PC-9 (cell line): ENCODE measurements around the gene FOSL2. TPM values are rescaled to one million over a fixed set of nuclear protein-coding genes. Genes with fewer than 3 reads are reported as not detected.

Experiments used
- BruUV-seq: library from RNA; stranded (reverse); fragments of 400-500 nt; replicated peaks from 2 replicates; lab custom pipeline; 2021; lab: Mats Ljungman, UMichigan
- CTCF ChIA-PET: fragments of 300-600 bp; sonication (Branson Sonifier 250); formaldehyde crosslinking; loops from one replicate; lab custom pipeline; 2022; ENCODE audit warnings: antibody characterized with exemption; lab: Charles Lee
- POLR2A ChIA-PET: fragments of 300-600 bp; sonication (Branson Sonifier 250); formaldehyde crosslinking; loops from one replicate; lab custom pipeline; 2022; ENCODE audit warnings: antibody characterized with exemption; ENCODE audit not compliant: unreplicated experiment; lab: Charles Lee
- DNase-seq, 2 experiments: peaks; one replicate each; pipeline versions ENCODE4 v3.0.0 to v3.0.0-alpha.2; 2015 to 2022; ENCODE audit warnings: mixed read lengths in 1 of 2
- H2AFZ ChIP-seq: fragments of 200-600 bp; sonication (generic); 2 replicates; pipeline ENCODE4 v1.8.1; 2017; ENCODE audit warnings: antibody characterized with exemption
- H3F3A ChIP-seq: fragments of 200-600 bp; sonication (generic); 2 replicates; pipeline ENCODE4 v1.8.1; 2017; ENCODE audit warnings: antibody characterized with exemption, mild to moderate bottlenecking, low read depth; ENCODE audit not compliant: insufficient read depth
- H3K27ac ChIP-seq: fragments of 200-600 bp; sonication (generic); 2 replicates; pipeline ENCODE4 v1.6.1; 2016; ENCODE audit warnings: mixed run types
- H3K27me3 ChIP-seq: fragments of 200-600 bp; sonication (generic); 2 replicates; pipeline ENCODE4 v1.6.1; 2016; ENCODE audit warnings: low read depth, mixed run types; ENCODE audit not compliant: insufficient read depth
- H3K36me3 ChIP-seq: fragments of 200-600 bp; sonication (generic); 2 replicates; pipeline ENCODE4 v1.6.1; 2016; ENCODE audit warnings: low read depth, mixed run types
- H3K4me1 ChIP-seq: fragments of 200-600 bp; sonication (generic); replicated peaks from 2 replicates; pipeline ENCODE4 v1.6.1; 2016; ENCODE audit warnings: mixed run types; ENCODE audit not compliant: insufficient read depth
- H3K4me2 ChIP-seq: fragments of 200-600 bp; sonication (generic); 2 replicates; pipeline ENCODE4 v1.6.1; 2017; ENCODE audit warnings: mixed run types
- H3K4me3 ChIP-seq: fragments of 200-600 bp; sonication (generic); 2 replicates; pipeline ENCODE4 v1.6.1; 2016; ENCODE audit warnings: mixed run types
- H3K79me2 ChIP-seq: fragments of 200-600 bp; sonication (generic); 2 replicates; pipeline ENCODE4 v1.6.1; 2017; ENCODE audit warnings: low read depth, mixed run types
- H3K9me2 ChIP-seq: fragments of 200-600 bp; sonication (generic); 2 replicates; pipeline ENCODE4 v1.8.1; 2017; ENCODE audit warnings: mild to moderate bottlenecking; ENCODE audit not compliant: insufficient read depth
- H3K9me3 ChIP-seq: fragments of 200-600 bp; sonication (generic); 2 replicates; pipeline ENCODE4 v1.8.1; 2016; ENCODE audit warnings: low read depth; ENCODE audit not compliant: insufficient read depth
- H4K20me1 ChIP-seq: fragments of 200-600 bp; sonication (generic); 2 replicates; pipeline ENCODE4 v1.8.1; 2017; ENCODE audit not compliant: insufficient read depth
- CTCF ChIP-seq: fragments of 200-600 bp; sonication (generic); conservative IDR thresholded peaks from 2 replicates; pipeline ENCODE4 v1.6.1; 2017; ENCODE audit warnings: mixed run types, antibody characterized with exemption, mild to moderate bottlenecking, moderate library complexity
- EZH2 ChIP-seq: fragments of 200-600 bp; sonication (generic); IDR thresholded peaks from 2 replicates; pipeline ENCODE4 v1.8.0; 2017; ENCODE audit warnings: antibody characterized with exemption, low read depth
- intact Hi-C: fragments of 100-400 bp; cut with micrococcal nuclease; formaldehyde crosslinking; loops from one replicate; pipeline ENCODE4 v1.10.0; 2022; ENCODE audit not compliant: unreplicated experiment
- total RNA-seq: library from RNA; stranded (reverse); gene quantifications from 2 replicates; pipeline ENCODE4 v1.2.3, GENCODE V29; 2021

The FOSL2 gene
- total RNA-seq, 1 experiment from 2014 or later: 60.0 TPM

GRCh38 chr2:28444956-28445355 is 52.3 kb downstream of the FOSL2 start:
- ChIA-PET CTCF (no interaction called here), POLR2A (no interaction called here)
- TF ChIP-seq CTCF (no peak), EZH2 (no peak)
- no peaks in the 10 kb centered on the region for H3K79me2 ChIP-seq
- DNase-seq: no peak
- H3K4me2 ChIP-seq: peak overlapping the region; percentile 51
- peaks cover 58% of the 10 kb centered on the region for H3K4me1 ChIP-seq
- H2AFZ ChIP-seq: no peak overlapping the region
- H3F3A ChIP-seq: peaks cover 41% of the 10 kb centered on the region
- H3K9me3 ChIP-seq: no peaks in the 10 kb centered on the region
- H3K9me2 ChIP-seq: no peaks in the 10 kb centered on the region
- no peaks in the 10 kb centered on the region for H3K36me3 ChIP-seq
- H3K27me3 ChIP-seq: no peaks in the 10 kb centered on the region
- no peak overlapping the region for H3K27ac ChIP-seq
- H4K20me1 ChIP-seq: no peaks in the 10 kb centered on the region
- no TSS peak for BruUV-seq
- intact Hi-C loops: no loop called here
- H3K4me3 ChIP-seq: no peak overlapping the region

- intact Hi-C loops: no loop called here
- Histone ChIP-seq H3K36me3 (no peaks in the 10 kb centered on the region), H3K4me2 (peak overlapping the region; percentile 51), H2AFZ (no peak overlapping the region), H3K4me3 (no peak overlapping the region), H3K27ac (0 out of 2 replicates have a peak overlapping the region, but pooled peaks have one; percentile 16), H3K4me1 (peaks cover 65% of the 10 kb centered on the region), H3K9me3 (no peaks in the 10 kb centered on the region), H3F3A (peaks cover 41% of the 10 kb centered on the region), H3K9me2 (no peaks in the 10 kb centered on the region), H3K79me2 (no peaks in the 10 kb centered on the region), H4K20me1 (no peaks in the 10 kb centered on the region), H3K27me3 (no peaks in the 10 kb centered on the region)
- no TSS peak for BruUV-seq
- POLR2A ChIA-PET: interaction anchor here (0.6 to 0.7 kb wide), 2 partner anchors 8 to 112 kb away, joined by 12 to 15 read pairs; no protein-coding TSS in a partner anchor
- TF ChIP-seq EZH2 (no peak), CTCF (no peak)
- CTCF ChIA-PET: no interaction called here
- peak; percentile 68 to 88 for DNase-seq
Observed at GRCh38 chr2:28445448-28446258, 53.0 kb downstream of the FOSL2 start.

GRCh38 chr2:28446531-28446930 is 53.9 kb downstream of the FOSL2 start:
- Histone ChIP-seq H3K4me3 (no peak overlapping the region), H2AFZ (no peak overlapping the region), H4K20me1 (no peaks in the 10 kb centered on the region), H3F3A (peaks cover 49% of the 10 kb centered on the region), H3K4me2 (no peak overlapping the region; the same call in 1 of the 2 replicates), H3K79me2 (no peaks in the 10 kb centered on the region), H3K4me1 (peaks cover 66% of the 10 kb centered on the region), H3K36me3 (no peaks in the 10 kb centered on the region), H3K9me2 (no peaks in the 10 kb centered on the region), H3K27me3 (no peaks in the 10 kb centered on the region), H3K9me3 (no peaks in the 10 kb centered on the region), H3K27ac (no peak overlapping the region)
- intact Hi-C loops: no loop called here
- ChIA-PET CTCF (no interaction called here), POLR2A (interaction anchor here (0.7 kb wide), 2 partner anchors 111 to 618 kb away, joined by 3 to 15 read pairs; no protein-coding TSS in a partner anchor)
- TF ChIP-seq CTCF (no peak), EZH2 (no peak)
- DNase-seq: no peak
- BruUV-seq: no TSS peak
